Neutrophil (primary cell): Measurements from ENCODE around the gene GSTK1.
A peak's percentile ranks its signal among the peaks of the same experiment; 100 is the strongest.
"Not testable (repeated sequence)": the region's sequence is repeated elsewhere in the genome, so short reads cannot be mapped to it uniquely, and the experiment has no call there.

Experiments
- H3K27ac ChIP-seq: fragments of 200-600 bp; sonication (generic); 2 replicates; pipeline ENCODE4 v1.5.1; 2016; ENCODE audit warnings: mild to moderate bottlenecking, moderate library complexity
- H3K27me3 ChIP-seq: fragments of 200-600 bp; sonication (generic); 2 replicates; pipeline ENCODE4 v1.6.0; 2016; ENCODE audit warnings: mild to moderate bottlenecking
- H3K36me3 ChIP-seq: fragments of 200-600 bp; sonication (generic); 2 replicates; pipeline ENCODE4 v1.5.1; 2017
- H3K4me1 ChIP-seq, 2 experiments: fragments of 200-600 bp in 1 of 2; sonication (generic) in 1 of 2; 1 replicate in 1 of 2; 2 replicates in 1 of 2; pipeline versions ENCODE4 v1.5.1 to v1.6.1; 2013 to 2016; ENCODE audit warnings: low read depth in 1 of 2, low read length in 1 of 2, mild to moderate bottlenecking in 1 of 2, moderate library complexity in 1 of 2; ENCODE audit not compliant: control insufficient read depth in 1 of 2, insufficient read depth in 1 of 2
- H3K4me3 ChIP-seq, 2 experiments: fragments of 200-600 bp in 1 of 2; sonication (generic) in 1 of 2; 1 replicate in 1 of 2; 2 replicates in 1 of 2; pipeline ENCODE4 v1.5.1; 2013 to 2016; ENCODE audit warnings: low read depth in 1 of 2, low read length in 1 of 2, mild to moderate bottlenecking in 1 of 2, moderate library complexity in 1 of 2
- H3K9me3 ChIP-seq: fragments of 200-600 bp; sonication (generic); 2 replicates; pipeline ENCODE4 v1.5.1; 2016
- CTCF ChIP-seq: fragments of 200-600 bp; sonication (generic); IDR thresholded peaks from 2 replicates; pipeline ENCODE4 v1.5.1; 2016; ENCODE audit warnings: antibody characterized with exemption

GSTK1 gene

GRCh38 chr7:143289421-143289820, 26.2 kb downstream of the GSTK1 start:
- H3K4me1 ChIP-seq, result peaks cover 34 to 38% of the 10 kb centered on the region in 2 experiments
- TF ChIP-seq CTCF, result no peak
- H3K9me3 ChIP-seq, result no peaks in the 10 kb centered on the region
- peak overlapping the region; percentile 76 for H3K27ac ChIP-seq
- no peaks in the 10 kb centered on the region for H3K27me3 ChIP-seq
- peak overlapping the region; percentile 95 to 96 for H3K4me3 ChIP-seq
- peaks cover 30% of the 10 kb centered on the region for H3K36me3 ChIP-seq

GRCh38 chr7:143289888-143290287, 26.6 kb downstream of the GSTK1 start:
- H3K4me1 ChIP-seq, result peaks cover 35 to 40% of the 10 kb centered on the region in 2 experiments
- H3K36me3 ChIP-seq, result peaks cover 34% of the 10 kb centered on the region
- not testable (repeated sequence) for H3K9me3 ChIP-seq, H3K27me3 ChIP-seq
- peak overlapping the region; percentile 76 for H3K27ac ChIP-seq
- peak overlapping the region in 1 of 2 experiments; percentile 96 for H3K4me3 ChIP-seq

- Histone ChIP-seq H3K27ac (no peak overlapping the region), H3K4me3 (no peak overlapping the region), H3K4me1 (peaks cover 35 to 40% of the 10 kb centered on the region in 2 experiments), H3K27me3 (no peaks in the 10 kb centered on the region), H3K36me3 (peaks cover 38% of the 10 kb centered on the region), H3K9me3 (no peaks in the 10 kb centered on the region)
- no peak for TF ChIP-seq CTCF
These were observed 27.1 kb downstream of the GSTK1 start for GRCh38 chr7:143290293-143290692.

- H3K4me1 ChIP-seq, result peaks cover 29 to 35% of the 10 kb centered on the region in 2 experiments
- no peak overlapping the region for H3K27ac ChIP-seq
- H3K27me3 ChIP-seq, result no peaks in the 10 kb centered on the region
- H3K36me3 ChIP-seq, result peaks cover 51% of the 10 kb centered on the region
- TF ChIP-seq CTCF, result no peak
- no peak overlapping the region for H3K4me3 ChIP-seq
- H3K9me3 ChIP-seq, result no peaks in the 10 kb centered on the region
These were observed 29.6 kb downstream of the GSTK1 start for GRCh38 chr7:143292876-143293275.

- no peak overlapping the region for H3K27ac ChIP-seq
These were observed 32.6 kb downstream of the GSTK1 start for GRCh38 chr7:143295870-143296269.

GRCh38 chr7:143296686-143297085, 33.4 kb downstream of the GSTK1 start:
- peaks cover 28 to 32% of the 10 kb centered on the region in 2 experiments for H3K4me1 ChIP-seq
- H3K27me3 ChIP-seq, result no peaks in the 10 kb centered on the region
- H3K27ac ChIP-seq, result no peak overlapping the region
- no peaks in the 10 kb centered on the region for H3K9me3 ChIP-seq
- no peak overlapping the region for H3K4me3 ChIP-seq
- peaks cover 64% of the 10 kb centered on the region for H3K36me3 ChIP-seq
- no peak for TF ChIP-seq CTCF

More at GRCh38 chr7:143295870-143296269, 32.6 kb downstream of the GSTK1 start:
- H3K4me1 ChIP-seq, result peaks cover 23 to 26% of the 10 kb centered on the region in 2 experiments
- no peaks in the 10 kb centered on the region for H3K27me3 ChIP-seq
- no peak for TF ChIP-seq CTCF
- H3K9me3 ChIP-seq, result no peaks in the 10 kb centered on the region
- H3K4me3 ChIP-seq, result no peak overlapping the region
- H3K36me3 ChIP-seq, result peaks cover 66% of the 10 kb centered on the region
